ENCODE results near the gene STXBP6.

DNA sequence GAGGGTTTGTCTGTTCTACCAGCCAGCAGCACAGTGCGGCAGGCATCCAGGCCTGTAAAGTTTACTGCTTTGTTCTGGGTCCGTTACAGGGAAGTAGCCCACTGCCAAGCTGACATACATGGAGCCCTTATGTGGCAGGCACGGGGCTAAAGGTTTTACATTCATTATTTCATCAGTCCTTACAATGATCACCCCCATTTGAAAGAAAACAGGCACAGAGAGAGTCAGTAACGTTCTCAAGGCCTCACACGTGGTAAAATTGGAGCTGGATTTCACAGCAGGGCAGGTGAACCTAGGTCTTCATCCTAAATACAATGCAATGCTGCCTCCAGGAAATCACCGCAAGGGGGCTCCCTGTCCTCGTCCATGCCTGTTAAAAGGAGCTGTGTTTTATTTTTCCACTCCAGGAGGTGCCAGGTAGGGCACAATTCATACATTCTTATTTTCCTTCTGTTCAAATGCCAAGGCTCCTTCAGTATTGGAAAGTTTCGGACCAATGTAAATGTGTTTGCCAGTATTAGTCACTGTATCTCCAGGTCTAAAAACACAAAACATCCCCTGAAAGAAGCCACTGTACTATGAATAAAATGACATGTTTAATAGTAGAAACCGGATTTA lies 243.8 kb downstream of the STXBP6 start:
- TF ChIP-seq, protein P1, sequence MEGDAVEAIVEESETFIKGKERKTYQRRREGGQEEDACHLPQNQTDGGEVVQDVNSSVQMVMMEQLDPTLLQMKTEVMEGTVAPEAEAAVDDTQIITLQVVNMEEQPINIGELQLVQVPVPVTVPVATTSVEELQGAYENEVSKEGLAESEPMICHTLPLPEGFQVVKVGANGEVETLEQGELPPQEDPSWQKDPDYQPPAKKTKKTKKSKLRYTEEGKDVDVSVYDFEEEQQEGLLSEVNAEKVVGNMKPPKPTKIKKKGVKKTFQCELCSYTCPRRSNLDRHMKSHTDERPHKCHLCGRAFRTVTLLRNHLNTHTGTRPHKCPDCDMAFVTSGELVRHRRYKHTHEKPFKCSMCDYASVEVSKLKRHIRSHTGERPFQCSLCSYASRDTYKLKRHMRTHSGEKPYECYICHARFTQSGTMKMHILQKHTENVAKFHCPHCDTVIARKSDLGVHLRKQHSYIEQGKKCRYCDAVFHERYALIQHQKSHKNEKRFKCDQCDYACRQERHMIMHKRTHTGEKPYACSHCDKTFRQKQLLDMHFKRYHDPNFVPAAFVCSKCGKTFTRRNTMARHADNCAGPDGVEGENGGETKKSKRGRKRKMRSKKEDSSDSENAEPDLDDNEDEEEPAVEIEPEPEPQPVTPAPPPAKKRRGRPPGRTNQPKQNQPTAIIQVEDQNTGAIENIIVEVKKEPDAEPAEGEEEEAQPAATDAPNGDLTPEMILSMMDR (IDR thresholded peaks at IDR 0.05; ENCODE audit: low read depth, low read length, poor library complexity, severe bottlenecking) = peak; percentile 89
- no peak for TF ChIP-seq EZH2phosphoT487 (IDR thresholded peaks at IDR 0.05; ENCODE audit: borderline replicate concordance, low read length)
